Stimulated activated CD8-positive, alpha-beta memory T cell treated with anti-CD3 and anti-CD28 coated beads, Interleukin-7, amount 100 ng/mL, for 4 hours (primary cell): ENCODE data around the gene RNASE9.
"Not testable (repeated sequence)": the region's sequence is repeated elsewhere in the genome, so short reads cannot be mapped to it uniquely, and the experiment has no call there.

ENCODE experiments used
- DNase-seq, 2 donors: peaks; one replicate each; pipeline ENCODE4 v3.0.0-alpha.2; 2020; ENCODE audit warnings: low read depth in 2 of 2

RNASE9 gene

GRCh38 chr14:20560961-20561360 lies at the start of gene RNASE9:
RNASE9 (minus strand) TSS chr14:20561047.
- DNase-seq = no peak

GRCh38 chr14:20610002-20610765 lies 49.3 kb upstream of the RNASE9 start:
- DNase-seq = peak; percentile 53 to 61

- DNase-seq = peak; percentile 32 to 46
Measured at GRCh38 chr14:20609215-20610001, 48.6 kb upstream of the RNASE9 start.

- no peak for DNase-seq
Measured at GRCh38 chr14:20608383-20609110, 47.7 kb upstream of the RNASE9 start.

- no peak for DNase-seq
Measured at GRCh38 chr14:20607617-20608016, 46.8 kb upstream of the RNASE9 start.

GRCh38 chr14:20606902-20607242 lies 46.0 kb upstream of the RNASE9 start:
- DNase-seq = no peak

- no peak for DNase-seq
Measured at GRCh38 chr14:20606190-20606901, 45.5 kb upstream of the RNASE9 start.

- DNase-seq = no peak
Measured at GRCh38 chr14:20603813-20604690, 43.2 kb upstream of the RNASE9 start.

- no peak for DNase-seq
Measured at GRCh38 chr14:20602583-20602982, 41.7 kb upstream of the RNASE9 start.

- no peak for DNase-seq
Measured at GRCh38 chr14:20601522-20601921, 40.7 kb upstream of the RNASE9 start.

GRCh38 chr14:20597108-20597507 lies 36.3 kb upstream of the RNASE9 start:
- DNase-seq = no peak

GRCh38 chr14:20595726-20596125 lies 34.9 kb upstream of the RNASE9 start:
- not testable (repeated sequence) for DNase-seq

- no peak for DNase-seq
Measured at GRCh38 chr14:20592574-20592973, 31.7 kb upstream of the RNASE9 start.

GRCh38 chr14:20591235-20591634 lies 30.4 kb upstream of the RNASE9 start, which contains the start of gene RNASE12:
RNASE12 (minus strand) TSS chr14:20591376; CDS start chr14:20590723, 653 bp downstream.
- no peak for DNase-seq

GRCh38 chr14:20587489-20588154 lies 26.8 kb upstream of the RNASE9 start, which contains the start of gene RNASE11:
RNASE11 (minus strand) TSS chr14:20588001.
- no peak for DNase-seq

GRCh38 chr14:20583908-20584307 lies 23.1 kb upstream of the RNASE9 start:
- no peak for DNase-seq

- DNase-seq = no peak
Measured at GRCh38 chr14:20583142-20583541, 22.3 kb upstream of the RNASE9 start.

GRCh38 chr14:20580242-20580641 lies 19.4 kb upstream of the RNASE9 start:
- DNase-seq = no peak

- no peak for DNase-seq
Measured at GRCh38 chr14:20578784-20579502, 18.1 kb upstream of the RNASE9 start.
